Smooth muscle cell of the coronary artery (primary cell): ENCODE data around the gene TFF1. TPM values are rescaled to one million over a fixed set of nuclear protein-coding genes. Genes with fewer than 3 reads are reported as not detected.

Source experiments
- total RNA-seq: library from RNA; depleted of rRNA; stranded (reverse); fragments of >200 nt; gene quantifications from 2 replicates; pipeline ENCODE4 v1.2.3, GENCODE V29; 2014; ENCODE audit warnings: low replicate concordance

The TFF1 gene
- 0.15 TPM in 1 of 2 replicates, not detected in the other for total RNA-seq

DNA sequence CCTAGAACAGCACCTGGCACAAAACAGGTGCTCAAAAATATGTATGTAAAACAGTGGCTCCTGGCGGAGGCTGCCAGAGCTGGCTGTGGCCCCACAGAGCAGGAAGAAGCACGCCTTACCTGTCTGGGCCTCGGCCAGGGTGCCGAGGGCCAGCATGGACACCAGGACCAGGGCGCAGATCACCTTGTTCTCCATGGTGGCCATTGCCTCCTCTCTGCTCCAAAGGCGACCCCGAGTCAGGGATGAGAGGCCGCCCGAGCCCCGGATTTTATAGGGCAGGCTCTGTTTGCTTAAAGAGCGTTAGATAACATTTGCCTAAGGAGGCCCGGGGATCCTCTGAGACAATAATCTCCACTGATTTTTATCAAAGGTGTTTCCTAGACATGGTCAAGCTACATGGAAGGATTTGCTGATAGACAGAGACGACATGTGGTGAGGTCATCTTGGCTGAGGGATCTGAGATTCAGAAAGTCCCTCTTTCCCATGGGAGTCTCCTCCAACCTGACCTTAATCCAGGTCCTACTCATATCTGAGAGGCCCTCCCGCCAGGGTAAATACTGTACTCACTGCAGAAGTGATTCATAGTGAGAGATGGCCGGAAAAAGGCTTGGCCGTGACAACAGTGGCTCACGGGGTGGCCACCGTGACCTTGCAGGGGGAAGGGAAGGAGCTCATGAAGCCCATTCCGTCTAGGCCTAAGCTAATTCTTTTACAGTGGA lies at the start of gene TFF1:
Gene TFF1 (minus strand): TSS at position 244 of the 719 bp plus-strand sequence. CDS start 40 bp downstream, at position 204.

DNA sequence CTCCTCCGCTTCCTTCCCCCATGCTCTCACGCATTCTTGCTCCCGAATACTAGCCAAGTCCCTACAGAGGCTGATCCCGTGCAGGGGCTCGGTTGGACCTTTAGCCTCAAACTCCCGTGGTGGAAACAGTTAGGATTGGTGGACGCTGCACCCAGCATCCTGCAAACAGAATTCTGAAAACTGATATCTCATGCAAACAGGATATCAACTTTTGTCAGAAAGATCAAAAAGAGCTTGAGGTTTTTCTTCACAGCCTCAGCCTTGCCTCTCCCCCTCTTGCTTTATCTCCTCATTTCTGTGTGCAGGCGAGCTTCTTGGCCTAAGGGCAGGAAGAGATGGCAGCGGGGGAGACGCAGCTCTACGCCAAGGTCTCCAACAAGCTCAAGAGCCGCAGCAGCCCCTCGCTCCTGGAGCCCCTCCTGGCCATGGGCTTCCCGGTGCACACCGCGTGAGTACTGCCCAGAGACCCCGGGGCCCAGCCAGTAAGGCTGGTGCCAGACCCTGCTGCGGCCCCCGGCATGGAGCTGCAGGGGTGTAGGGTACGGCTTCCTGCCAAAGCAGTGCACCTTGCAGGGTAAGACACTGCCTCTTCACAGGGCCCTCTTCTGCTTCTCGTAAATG lies 37.4 kb upstream of the TFF1 start, which contains the start of gene UBASH3A:
Gene UBASH3A (plus strand): TSS at position 292 of the 621 bp plus-strand sequence. CDS start 44 bp downstream, at position 336.

DNA sequence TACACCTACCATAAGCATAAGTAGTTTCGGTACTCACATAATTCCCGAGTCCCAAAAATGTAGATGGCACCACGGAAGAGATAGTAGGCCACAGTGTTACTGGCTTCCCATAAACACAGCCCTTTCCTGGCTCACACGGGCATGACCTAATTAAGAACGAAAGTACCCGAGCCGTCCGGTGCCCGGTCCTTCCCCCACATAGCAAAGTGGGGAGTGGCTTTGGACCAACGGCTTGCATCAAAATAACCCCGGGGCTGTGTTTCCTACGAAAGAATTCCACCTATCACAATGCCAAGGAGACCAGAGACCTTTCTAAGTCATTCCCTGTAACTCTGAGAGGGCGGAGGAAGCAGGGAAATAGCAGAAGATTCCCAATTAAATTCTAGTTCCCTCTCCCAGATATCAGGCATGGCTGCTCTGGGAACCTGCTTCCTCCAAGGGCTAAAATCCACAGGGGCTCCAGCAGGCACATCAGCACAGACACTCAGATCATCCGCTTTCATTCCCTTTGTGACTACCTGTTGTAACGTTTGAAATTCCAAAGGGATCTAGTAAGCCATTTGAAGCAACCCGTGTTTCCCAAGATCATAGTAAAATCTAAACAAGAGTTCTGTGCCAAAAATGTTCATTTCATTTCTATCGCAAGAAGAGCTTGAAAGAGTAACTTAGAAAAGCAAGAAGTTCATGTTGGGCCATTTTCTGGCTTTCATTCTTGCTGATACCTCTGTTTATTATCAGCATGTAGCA lies 29.7 kb upstream of the TFF1 start, which contains the start of gene TMPRSS3:
Gene TMPRSS3 (minus strand): TSS at position 148 of the 747 bp plus-strand sequence. CDS start 635 bp downstream, outside the sequence.

DNA sequence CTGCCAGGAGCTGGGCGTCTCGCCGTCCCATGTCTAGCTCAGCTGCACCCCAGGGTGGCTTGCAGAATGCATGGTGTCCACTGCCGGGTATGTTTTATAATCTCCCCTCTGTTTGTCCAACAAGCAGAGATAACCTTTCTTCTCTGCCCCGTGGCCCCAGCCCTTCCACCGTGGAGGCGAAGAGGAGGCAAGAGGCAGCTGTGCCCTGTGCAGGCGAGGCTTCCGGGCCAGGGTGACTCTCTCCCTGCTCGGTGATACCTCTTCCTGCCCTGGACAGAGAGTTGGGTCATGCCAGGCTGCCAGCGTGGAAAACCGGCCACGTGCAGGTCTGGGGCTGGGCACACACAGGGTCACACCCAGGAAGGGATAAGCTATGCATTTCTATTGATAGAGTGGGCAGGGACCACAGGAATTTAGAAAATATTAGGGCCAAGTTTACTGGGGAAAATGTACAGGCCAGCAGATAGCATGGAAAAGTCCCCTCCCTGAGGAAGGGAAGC lies 15.4 kb downstream of the TFF1 start, which contains the start of gene TFF2:
Gene TFF2 (minus strand): TSS at position 68 of the 500 bp plus-strand sequence. CDS start 37 bp downstream, at position 31.

DNA sequence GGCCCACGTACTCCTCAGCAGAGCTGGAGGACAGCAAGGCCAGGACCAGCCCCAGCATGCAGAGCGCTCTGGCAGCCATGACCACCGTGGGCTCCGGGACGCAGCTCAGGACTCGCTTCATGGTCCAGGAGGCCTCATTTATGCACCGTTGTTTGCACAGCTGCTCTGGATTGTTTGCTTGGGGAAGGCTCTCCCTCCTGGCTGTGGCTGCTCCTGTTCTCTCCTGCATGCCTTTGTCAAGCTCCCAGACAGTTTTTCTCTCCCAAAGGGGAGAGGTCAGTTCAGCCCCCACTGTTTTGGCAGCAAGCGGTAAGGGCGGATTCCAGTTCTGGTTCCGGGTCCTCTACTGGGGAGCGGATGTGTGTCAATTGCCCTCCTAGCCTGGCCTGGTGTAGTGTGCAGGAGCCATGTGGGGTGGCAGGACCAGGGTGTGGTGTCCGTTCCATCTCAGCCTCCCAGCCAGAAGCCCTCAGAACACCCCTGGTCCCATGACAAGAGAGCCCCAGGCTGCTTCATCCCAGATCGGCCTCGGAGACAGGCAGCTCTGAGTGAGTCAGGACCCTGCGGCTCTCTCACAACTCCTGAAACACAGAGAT lies 50.9 kb downstream of the TFF1 start, which contains the start of gene TFF3:
Gene TFF3 (minus strand): TSS at position 114 of the 596 bp plus-strand sequence. CDS start 35 bp downstream, at position 79.

Other genes starting within 250 kb of the TFF1 start
- gene ABCG1, start 147.4 kb downstream of the TFF1 start, total RNA-seq: 0.59 and 15.9 TPM in 2 replicates
- gene TFF3, start 51.1 kb downstream of the TFF1 start, total RNA-seq: 0.47 TPM in 1 of 2 replicates, not detected in the other
- not detected in 2 replicates for gene TFF2, start 15.5 kb downstream of the TFF1 start, total RNA-seq
- not detected in 2 replicates for gene TMPRSS3, start 29.5 kb upstream of the TFF1 start, total RNA-seq
- not detected in 2 replicates for gene UBASH3A, start 37.4 kb upstream of the TFF1 start, total RNA-seq
- 0.12 TPM in 1 of 2 replicates, not detected in the other for gene RSPH1, start 129.7 kb upstream of the TFF1 start, total RNA-seq
- gene SLC37A1, start 147.3 kb upstream of the TFF1 start, total RNA-seq: 1.9 and 6.1 TPM in 2 replicates